Keratinocyte (primary cell): ENCODE data around the gene DLG2. TPM values are rescaled to one million over a fixed set of nuclear protein-coding genes. Genes with fewer than 3 reads are reported as not detected.

Experiments
- DNase-seq: peaks from one replicate; pipeline ENCODE4 v3.0.0-alpha.2; 2011; ENCODE audit warnings: low read depth, missing footprints, low spot score
- FAIRE-seq: peaks from 2 replicates; lab custom pipeline; 2011; peaks lifted over from hg19 to GRCh38; lab: Jason Lieb, UNC
- H2AFZ ChIP-seq: 2 replicates; pipeline ENCODE4 v1.6.0; 2012; ENCODE audit warnings: low read length, control low read depth, inconsistent platforms; ENCODE audit not compliant: control insufficient read depth
- H3K27ac ChIP-seq: 2 replicates; pipeline ENCODE4 v1.5.1; 2011; ENCODE audit warnings: low read length; ENCODE audit not compliant: control insufficient read depth, insufficient read depth
- H3K27me3 ChIP-seq: 3 replicates; pipeline ENCODE4 v1.6.0; 2011; ENCODE audit warnings: low read length; ENCODE audit not compliant: control insufficient read depth, insufficient read depth; ENCODE audit errors: extremely low read depth
- H3K36me3 ChIP-seq, 2 experiments: 2 replicates in 1 of 2; 3 replicates in 1 of 2; pipeline ENCODE4 v1.5.1; 2011; ENCODE audit warnings: low read length in 2 of 2, mild to moderate bottlenecking in 1 of 2; ENCODE audit not compliant: control insufficient read depth in 2 of 2, insufficient read depth in 2 of 2; ENCODE audit errors: extremely low read depth in 1 of 2
- H3K4me1 ChIP-seq: 3 replicates; pipeline ENCODE4 v1.5.1; 2011; ENCODE audit warnings: low read length; ENCODE audit not compliant: control insufficient read depth, insufficient read depth; ENCODE audit errors: extremely low read depth
- H3K4me2 ChIP-seq: 3 replicates; pipeline ENCODE4 v1.6.0; 2011; ENCODE audit warnings: low read depth, low read length; ENCODE audit not compliant: control insufficient read depth, insufficient read depth; ENCODE audit errors: extremely low read depth
- H3K4me3 ChIP-seq, 3 experiments: fragments of 200-600 bp in 1 of 3; sonication (generic) in 1 of 3; 2 replicates in 2 of 3; 3 replicates in 1 of 3; pipeline ENCODE4 v1.5.1; 2011 to 2016; ENCODE audit warnings: low read length in 3 of 3, mild to moderate bottlenecking in 3 of 3, control low read depth in 2 of 3, inconsistent platforms in 1 of 3, low read depth in 1 of 3, mixed read lengths in 1 of 3, mixed run types in 1 of 3, moderate library complexity in 1 of 3; ENCODE audit not compliant: control insufficient read depth in 2 of 3, insufficient read depth in 2 of 3; ENCODE audit errors: extremely low read depth in 1 of 3
- H3K79me2 ChIP-seq: 2 replicates; pipeline ENCODE4 v1.6.0; 2012; ENCODE audit warnings: low read length; ENCODE audit not compliant: control insufficient read depth, insufficient read depth
- H3K9ac ChIP-seq: 3 replicates; pipeline ENCODE4 v1.6.0; 2011; ENCODE audit warnings: low read length; ENCODE audit not compliant: control insufficient read depth, insufficient read depth; ENCODE audit errors: extremely low read depth
- H3K9me1 ChIP-seq: 3 replicates; pipeline ENCODE4 v1.6.0; 2011; ENCODE audit warnings: low read length; ENCODE audit not compliant: control insufficient read depth, insufficient read depth; ENCODE audit errors: extremely low read depth
- H3K9me3 ChIP-seq: 2 replicates; pipeline ENCODE4 v1.5.1; 2012; ENCODE audit warnings: low read depth, low read length; ENCODE audit not compliant: control insufficient read depth
- H4K20me1 ChIP-seq: 3 replicates; pipeline ENCODE4 v1.6.0; 2011; ENCODE audit warnings: low read length; ENCODE audit not compliant: control insufficient read depth, insufficient read depth; ENCODE audit errors: extremely low read depth
- EZH2 ChIP-seq: IDR thresholded peaks from one replicate; pipeline ENCODE4 v1.6.1; 2012; ENCODE audit warnings: inconsistent platforms, mild to moderate bottlenecking, low read length, moderate library complexity
- dilution Hi-C: fragments of 300-500 bp; cut with MboI; formaldehyde crosslinking; loops from one replicate; pipeline ENCODE4 v1.7.0; 2020; ENCODE audit warnings: low sequenced_read_pairs; ENCODE audit not compliant: extremely low pct_ligation_motif_present
- polyA plus RNA-seq, 5 experiments: library from polyadenylated mRNA; depleted of rRNA in 3 of 5; stranded (reverse) in 3 of 5; stranded (forward) in 1 of 5; unstranded in 1 of 5; fragments of >200 nt; gene quantifications; 1 replicate in 1 of 5; 2 replicates in 3 of 5; 3 replicates in 1 of 5; pipeline versions ENCODE4 v1.2.1 to v1.2.3, GENCODE V29; 2011 to 2012; ENCODE audit warnings: missing spikeins in 2 of 5, low read depth in 1 of 5, low replicate concordance in 1 of 5
- TF ChIP-seq, protein P1 (sequence below), 3 experiments: IDR thresholded peaks in 1 of 3; conservative IDR thresholded peaks in 1 of 3; optimal IDR thresholded peaks in 1 of 3; 2 replicates in 2 of 3; 3 replicates in 1 of 3; pipeline versions ENCODE3 to v1.5.1; 2011; ENCODE audit warnings: low read length in 3 of 3, mild to moderate bottlenecking in 3 of 3, moderate library complexity in 2 of 3, control low read depth in 1 of 3, inconsistent platforms in 1 of 3; ENCODE audit not compliant: insufficient read depth in 2 of 3; ENCODE audit errors: extremely low read depth in 1 of 3

The DLG2 gene
- polyA plus RNA-seq, 1 donor (not counting 4 experiments of a cell fraction or from before 2014, with no cell fraction given): 0.55 TPM

DNA sequence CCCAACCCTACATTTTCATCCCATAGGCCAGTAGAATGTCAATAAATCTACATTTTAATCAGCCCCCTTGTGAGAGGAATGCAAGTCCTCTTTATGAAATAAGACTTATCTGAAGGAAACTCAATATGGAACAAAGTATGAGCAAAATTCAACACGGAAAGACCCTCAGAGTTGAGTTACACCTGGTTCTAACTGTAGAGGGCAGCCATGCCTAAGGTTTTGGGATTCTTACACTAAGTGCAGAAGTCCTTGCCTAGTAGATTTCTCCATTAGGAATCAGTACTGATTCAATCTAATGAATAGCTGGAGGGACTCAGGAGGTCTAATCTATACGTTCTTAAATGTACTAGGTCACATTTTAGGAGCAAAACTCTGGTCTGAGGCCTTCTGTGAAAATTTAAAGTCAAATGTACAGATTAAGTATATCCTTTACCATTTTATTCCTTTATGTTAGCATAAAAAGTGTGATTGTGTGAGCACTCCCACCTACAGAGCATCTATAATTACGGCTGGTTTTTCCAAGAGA, 904.5 kb downstream of the DLG2 start:
- Histone ChIP-seq H3K79me2 (no peaks in the 10 kb centered on the region), H3K4me2 (no peak overlapping the region), H3K4me3 (no peak overlapping the region), H3K9me1 (no peaks in the 10 kb centered on the region), H2AFZ (no peak overlapping the region), H3K4me1 (no peaks in the 10 kb centered on the region), H3K36me3 (no peaks in the 10 kb centered on the region), H3K27me3 (peaks cover 22% of the 10 kb centered on the region), H3K9ac (no peak overlapping the region), H3K9me3 (no peaks in the 10 kb centered on the region), H3K27ac (no peak overlapping the region), H4K20me1 (no peaks in the 10 kb centered on the region)
- no peak for DNase-seq
- no peak for FAIRE-seq
- TF ChIP-seq, protein P1, sequence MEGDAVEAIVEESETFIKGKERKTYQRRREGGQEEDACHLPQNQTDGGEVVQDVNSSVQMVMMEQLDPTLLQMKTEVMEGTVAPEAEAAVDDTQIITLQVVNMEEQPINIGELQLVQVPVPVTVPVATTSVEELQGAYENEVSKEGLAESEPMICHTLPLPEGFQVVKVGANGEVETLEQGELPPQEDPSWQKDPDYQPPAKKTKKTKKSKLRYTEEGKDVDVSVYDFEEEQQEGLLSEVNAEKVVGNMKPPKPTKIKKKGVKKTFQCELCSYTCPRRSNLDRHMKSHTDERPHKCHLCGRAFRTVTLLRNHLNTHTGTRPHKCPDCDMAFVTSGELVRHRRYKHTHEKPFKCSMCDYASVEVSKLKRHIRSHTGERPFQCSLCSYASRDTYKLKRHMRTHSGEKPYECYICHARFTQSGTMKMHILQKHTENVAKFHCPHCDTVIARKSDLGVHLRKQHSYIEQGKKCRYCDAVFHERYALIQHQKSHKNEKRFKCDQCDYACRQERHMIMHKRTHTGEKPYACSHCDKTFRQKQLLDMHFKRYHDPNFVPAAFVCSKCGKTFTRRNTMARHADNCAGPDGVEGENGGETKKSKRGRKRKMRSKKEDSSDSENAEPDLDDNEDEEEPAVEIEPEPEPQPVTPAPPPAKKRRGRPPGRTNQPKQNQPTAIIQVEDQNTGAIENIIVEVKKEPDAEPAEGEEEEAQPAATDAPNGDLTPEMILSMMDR (optimal IDR thresholded peaks at IDR 0.05 in 1 of 3, IDR thresholded peaks at IDR 0.05 in 1 of 3, conservative IDR thresholded peaks at IDR 0.05 in 1 of 3; ENCODE audit: extremely low read depth in 1 of 3, insufficient read depth in 2 of 3, low read length in 3 of 3): no peak
- no peak for TF ChIP-seq EZH2
- dilution Hi-C loops: no loop called here

DNA sequence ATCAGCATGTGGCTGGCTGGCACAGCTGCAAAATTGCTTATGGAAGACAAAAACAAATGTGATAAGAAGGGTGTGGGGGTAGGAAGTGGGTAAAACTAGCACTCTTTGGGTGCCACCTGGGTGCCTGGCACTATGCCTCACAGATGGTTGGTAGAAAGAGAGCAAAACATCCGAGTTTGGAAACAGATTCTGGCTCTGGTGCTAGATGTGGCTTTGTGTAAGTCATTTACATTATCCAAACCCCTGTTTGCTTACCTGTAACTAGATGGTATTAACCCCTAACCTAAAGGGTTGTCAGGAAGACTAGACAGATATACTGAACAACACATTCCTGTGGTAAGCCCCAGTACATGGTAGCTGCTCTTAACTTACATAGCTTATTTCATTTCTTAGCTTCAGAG, 905.6 kb downstream of the DLG2 start:
- H3K4me1 ChIP-seq: no peaks in the 10 kb centered on the region
- H2AFZ ChIP-seq: no peak overlapping the region
- H3K4me2 ChIP-seq: no peak overlapping the region
- H3K9me1 ChIP-seq: no peaks in the 10 kb centered on the region
- no peaks in the 10 kb centered on the region for H3K79me2 ChIP-seq
- no peak overlapping the region for H3K4me3 ChIP-seq
- TF ChIP-seq EZH2: no peak
- TF ChIP-seq, protein P1 (optimal IDR thresholded peaks at IDR 0.05 in 1 of 3, IDR thresholded peaks at IDR 0.05 in 1 of 3, conservative IDR thresholded peaks at IDR 0.05 in 1 of 3; ENCODE audit: extremely low read depth in 1 of 3, insufficient read depth in 2 of 3, low read length in 3 of 3): no peak
- no peak overlapping the region for H3K9ac ChIP-seq
- H3K27me3 ChIP-seq: peaks cover 22% of the 10 kb centered on the region
- H4K20me1 ChIP-seq: no peaks in the 10 kb centered on the region
- FAIRE-seq (no peak), DNase-seq (no peak)
- no peak overlapping the region for H3K27ac ChIP-seq
- H3K9me3 ChIP-seq: no peaks in the 10 kb centered on the region
- dilution Hi-C loops: no loop called here
- no peaks in the 10 kb centered on the region for H3K36me3 ChIP-seq
